NCI-H1048 (cell line): ENCODE measurements around the gene FCER2.
A peak's percentile ranks its signal among the peaks of the same experiment; 100 is the strongest.

Source experiments
- DNase-seq: peaks from one replicate; lab custom pipeline; 2025; lab: John Stamatoyannopoulos, UW

FCER2 gene

DNA sequence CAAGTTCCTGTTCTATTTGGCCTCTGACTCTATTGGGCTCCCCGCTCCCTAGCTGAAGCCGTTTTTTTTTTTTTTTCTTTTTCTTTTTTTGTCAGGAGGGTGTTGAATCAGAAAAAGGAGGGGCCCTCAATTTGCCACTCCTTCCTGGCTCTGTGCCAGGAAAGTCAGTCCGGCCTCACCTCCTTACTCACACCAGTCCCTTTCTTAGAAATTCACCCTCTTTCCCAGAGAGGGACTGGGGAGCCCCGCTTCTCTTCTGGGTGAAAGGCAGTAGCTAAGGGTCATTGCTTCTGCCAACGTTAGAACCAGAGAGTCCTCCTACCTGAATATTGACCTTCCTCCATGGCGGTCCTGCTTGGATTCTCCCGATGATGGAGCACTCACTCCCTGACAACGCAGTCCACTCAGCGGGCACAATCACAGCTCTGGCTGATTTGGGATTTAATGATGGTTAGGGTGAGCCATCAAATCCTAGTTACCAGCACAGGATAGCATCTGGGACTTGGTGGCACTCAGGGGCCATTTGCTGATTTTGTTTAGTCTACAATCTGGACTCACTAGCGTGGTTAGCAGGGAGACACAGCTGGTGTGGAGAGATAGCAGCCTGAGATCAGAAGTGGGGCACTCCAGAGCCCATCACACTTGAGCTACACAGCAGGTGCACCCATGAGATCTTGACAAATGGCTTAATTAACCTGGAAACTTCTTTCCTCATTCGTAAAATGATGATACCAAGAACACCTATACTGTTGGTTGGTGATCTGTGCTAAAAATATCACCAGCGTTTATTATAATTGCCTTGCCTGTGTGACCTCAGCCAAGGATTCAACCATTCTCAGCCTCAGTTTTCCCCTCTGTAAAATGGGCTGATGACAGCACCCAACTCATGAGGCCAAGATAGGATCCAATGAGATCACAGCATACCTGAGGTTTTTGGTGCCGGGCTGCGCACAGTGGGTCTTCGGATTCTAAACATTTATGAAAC lies 2.2 kb downstream of the FCER2 start:
- no peak for DNase-seq

DNA sequence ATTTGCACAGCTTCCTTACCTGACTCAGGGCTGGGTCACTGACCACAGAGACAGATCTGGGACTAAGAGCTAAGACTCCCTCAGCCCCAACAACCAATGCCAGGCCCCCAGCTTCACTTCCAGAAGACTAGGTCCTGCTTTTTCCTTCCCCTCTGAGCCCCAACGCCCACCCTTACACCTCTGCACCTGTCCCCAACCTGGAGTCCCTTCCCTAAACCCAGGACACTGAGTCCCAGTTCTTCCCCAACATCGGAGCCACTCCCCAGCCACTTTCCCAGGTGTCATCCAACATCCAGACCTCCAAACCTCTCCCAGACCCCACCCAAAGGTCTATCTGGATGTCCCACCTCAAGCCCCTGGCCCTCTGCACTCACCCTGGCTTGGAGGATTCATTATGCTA lies 2.9 kb downstream of the FCER2 start:
- DNase-seq, result no peak

DNA sequence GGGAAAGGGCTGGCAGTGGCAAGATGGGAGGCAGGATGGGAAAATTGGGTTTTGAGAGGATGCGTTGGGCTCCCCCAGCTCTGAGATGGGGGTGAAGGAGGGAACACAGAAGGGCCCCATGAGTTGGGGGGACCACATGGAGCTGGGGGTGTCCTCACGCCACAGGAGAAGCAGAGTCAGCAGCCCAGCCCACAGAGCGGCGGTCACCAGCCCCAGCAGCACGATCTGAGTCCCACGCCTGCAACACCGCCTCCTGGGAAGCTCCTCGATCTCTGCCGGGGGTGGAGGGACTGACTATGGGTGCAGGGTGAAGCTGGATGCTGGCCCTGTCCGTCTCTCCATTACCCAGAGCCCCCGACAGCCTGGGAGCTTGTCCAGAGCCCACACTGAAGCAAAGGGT lies 3.3 kb downstream of the FCER2 start:
- no peak for DNase-seq

GRCh38 chr19:7697721-7698287 lies 4.1 kb downstream of the FCER2 start:
- DNase-seq, result no peak

DNA sequence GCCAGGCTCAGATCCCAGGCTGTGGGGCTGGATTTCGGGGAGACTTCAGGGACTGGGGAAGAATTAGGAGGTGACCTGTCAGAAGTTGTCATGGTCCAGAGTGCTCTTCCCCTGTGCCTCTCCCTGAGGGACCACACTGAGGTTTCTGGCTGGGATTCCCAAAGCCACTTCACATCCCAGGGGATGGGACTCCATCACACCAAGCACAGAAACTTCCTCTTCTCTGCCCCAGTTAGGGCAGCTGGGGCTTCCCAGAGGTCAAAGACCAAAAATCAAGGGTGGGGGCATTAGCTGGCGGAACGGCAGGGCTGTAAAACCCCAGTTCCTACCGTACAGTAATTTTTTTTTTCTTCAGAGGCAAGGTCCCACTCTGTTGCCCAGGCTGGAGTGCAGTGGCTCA lies 7.4 kb downstream of the FCER2 start:
- DNase-seq, result no peak

DNA sequence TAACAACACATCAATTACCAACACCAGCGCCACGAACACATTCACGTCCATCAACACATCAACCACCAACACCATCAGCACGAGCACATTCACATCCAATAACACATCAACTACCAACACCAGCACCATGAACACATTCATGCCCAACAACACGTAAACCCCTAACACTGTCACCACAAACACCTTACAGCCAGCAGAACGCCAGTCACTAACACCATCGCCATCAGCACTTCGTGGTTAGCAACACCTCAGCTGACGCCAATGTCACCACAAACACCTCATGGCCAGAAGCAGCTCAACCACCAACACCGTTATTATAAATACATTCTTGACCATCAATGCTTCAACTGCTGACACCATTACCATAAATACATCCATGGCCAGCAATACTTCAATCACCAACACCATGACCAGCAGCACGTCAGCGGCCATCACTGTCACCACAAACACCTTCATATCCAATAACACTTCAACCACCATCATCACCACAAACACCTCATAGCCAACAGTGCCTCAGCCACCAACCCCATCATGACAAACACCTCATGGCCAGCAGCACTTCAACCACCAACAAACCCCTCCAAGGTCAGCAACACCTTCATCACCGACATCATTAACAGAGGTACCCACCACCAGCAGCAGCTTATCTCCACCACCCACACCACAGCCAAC lies 9.4 kb downstream of the FCER2 start:
- DNase-seq, result no peak

DNA sequence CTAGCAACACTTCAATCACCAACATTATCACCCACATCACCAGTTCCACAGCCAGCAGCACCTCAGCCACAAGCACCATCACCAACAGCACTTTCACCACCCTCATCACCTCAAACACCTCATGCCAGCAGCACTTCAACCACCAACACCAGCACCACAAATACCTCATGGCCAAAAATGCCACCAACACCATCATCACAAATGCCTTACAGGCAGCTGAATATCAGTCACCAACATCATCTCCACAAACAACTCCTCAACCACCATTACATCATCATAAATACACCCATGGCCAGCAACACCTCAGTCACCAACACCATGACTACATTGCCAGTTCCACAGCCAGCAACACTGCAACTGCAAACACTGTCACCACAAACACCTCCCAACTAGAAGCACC lies 10.4 kb downstream of the FCER2 start:
- DNase-seq, result no peak

- DNase-seq, result no peak
Measured at GRCh38 chr19:7690779-7691258, 11.1 kb downstream of the FCER2 start.

GRCh38 chr19:7689165-7689564 lies 12.8 kb downstream of the FCER2 start:
- DNase-seq, result no peak

- no peak for DNase-seq
Measured at GRCh38 chr19:7687177-7687576, 14.8 kb downstream of the FCER2 start.

GRCh38 chr19:7685546-7686445 lies 16.1 kb downstream of the FCER2 start:
- no peak for DNase-seq

DNA sequence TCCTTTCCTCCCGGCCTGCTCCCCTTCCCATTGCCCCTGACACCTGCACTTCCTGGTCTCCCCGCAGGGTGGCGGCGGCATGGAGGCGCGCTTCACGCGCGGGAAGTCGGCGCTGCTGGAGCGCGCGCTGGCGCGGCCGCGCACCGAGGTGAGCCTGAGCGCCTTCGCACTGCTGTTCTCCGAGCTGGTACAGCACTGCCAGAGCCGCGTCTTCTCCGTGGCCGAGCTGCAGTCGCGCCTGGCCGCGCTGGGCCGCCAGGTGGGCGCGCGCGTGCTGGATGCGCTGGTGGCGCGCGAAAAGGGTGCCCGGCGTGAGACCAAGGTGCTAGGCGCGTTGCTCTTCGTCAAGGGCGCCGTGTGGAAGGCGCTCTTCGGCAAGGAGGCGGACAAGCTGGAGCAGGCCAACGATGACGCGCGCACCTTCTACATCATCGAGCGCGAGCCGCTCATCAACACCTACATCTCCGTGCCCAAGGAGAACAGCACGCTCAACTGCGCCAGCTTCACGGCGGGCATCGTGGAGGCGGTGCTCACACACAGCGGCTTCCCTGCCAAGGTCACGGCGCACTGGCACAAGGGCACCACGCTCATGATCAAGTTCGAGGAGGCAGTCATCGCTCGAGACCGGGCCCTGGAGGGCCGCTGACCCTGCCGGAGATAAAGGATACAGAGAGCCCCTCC lies 19.6 kb downstream of the FCER2 start:
- DNase-seq, result no peak

- peak; percentile 60 for DNase-seq
Measured at GRCh38 chr19:7681340-7682174, 20.4 kb downstream of the FCER2 start.

DNA sequence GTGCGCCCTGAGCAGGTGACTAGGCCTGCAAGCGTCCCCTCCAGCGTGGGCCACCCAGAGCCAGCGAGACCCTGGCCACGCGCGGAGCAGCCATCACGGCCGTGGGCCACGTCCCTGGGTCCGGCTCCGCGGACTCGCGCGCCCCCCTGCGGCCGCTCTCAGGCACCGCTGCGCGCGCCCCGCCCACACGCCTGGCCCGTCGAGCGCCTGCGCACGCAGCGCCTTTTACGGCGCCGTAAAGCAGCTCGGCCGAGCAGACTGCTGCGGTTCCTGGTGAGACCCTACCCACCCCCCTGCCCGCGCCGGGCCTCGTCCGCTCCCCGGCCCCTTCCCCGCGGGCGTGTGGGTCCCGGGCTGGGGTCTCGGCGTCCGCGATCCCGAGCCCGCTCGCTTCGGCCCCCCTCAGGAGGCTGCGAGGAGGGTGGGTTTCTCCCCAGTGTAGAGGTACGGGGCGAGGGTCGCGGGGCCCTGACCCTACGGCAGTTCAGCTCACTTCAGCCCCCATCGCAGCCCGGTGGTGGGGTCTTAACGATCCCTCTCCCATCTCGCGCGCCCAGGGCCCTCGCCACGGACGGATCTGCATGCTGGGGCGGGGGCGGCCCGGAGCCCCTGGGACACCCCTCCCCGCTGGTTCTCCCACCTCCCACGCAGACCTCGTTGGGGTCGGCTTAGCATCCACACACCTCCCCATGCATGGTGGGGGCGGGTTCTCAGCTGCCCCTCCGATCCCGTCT lies 21.2 kb downstream of the FCER2 start, which contains the start of gene TRAPPC5:
TSS of gene TRAPPC5 (plus strand) at position 228 of the 734 bp plus-strand sequence. CDS start 1,421 bp downstream, outside the sequence.
- peak; percentile 73 for DNase-seq

- no peak for DNase-seq
Measured at GRCh38 chr19:7679771-7680605, 21.9 kb downstream of the FCER2 start.

DNA sequence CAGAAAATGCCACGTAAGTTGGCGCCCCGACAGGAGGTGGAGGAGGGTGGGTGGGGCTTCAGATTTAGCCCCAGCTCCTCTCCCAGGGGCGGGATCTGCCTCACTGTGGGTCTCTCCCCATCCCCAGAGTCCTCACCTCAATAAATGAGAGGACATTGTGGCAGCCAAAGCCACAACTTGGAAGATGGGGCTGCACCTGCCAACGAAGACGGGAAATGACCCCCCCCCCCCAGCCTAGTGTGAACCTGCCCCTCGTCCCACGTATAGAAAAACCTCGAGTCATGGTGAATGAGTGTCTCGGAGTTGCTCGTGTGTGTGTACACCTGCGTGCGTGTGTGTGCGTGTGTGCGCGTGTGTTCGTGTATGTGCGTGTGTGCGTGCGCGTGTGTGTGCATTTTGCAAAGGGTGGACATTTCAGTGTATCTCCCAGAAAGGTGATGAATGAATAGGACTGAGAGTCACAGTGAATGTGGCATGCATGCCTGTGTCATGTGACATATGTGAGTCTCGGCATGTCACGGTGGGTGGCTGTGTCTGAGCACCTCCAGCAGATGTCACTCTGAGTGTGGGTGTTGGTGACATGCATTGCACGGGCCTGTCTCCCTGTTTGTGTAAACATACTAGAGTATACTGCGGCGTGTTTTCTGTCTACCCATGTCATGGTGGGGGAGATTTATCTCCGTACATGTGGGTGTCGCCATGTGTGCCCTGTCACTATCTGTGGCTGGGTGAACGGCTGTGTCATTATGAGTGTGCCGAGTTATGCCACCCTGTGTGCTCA lies 22.8 kb downstream of the FCER2 start:
- no peak for DNase-seq

DNA sequence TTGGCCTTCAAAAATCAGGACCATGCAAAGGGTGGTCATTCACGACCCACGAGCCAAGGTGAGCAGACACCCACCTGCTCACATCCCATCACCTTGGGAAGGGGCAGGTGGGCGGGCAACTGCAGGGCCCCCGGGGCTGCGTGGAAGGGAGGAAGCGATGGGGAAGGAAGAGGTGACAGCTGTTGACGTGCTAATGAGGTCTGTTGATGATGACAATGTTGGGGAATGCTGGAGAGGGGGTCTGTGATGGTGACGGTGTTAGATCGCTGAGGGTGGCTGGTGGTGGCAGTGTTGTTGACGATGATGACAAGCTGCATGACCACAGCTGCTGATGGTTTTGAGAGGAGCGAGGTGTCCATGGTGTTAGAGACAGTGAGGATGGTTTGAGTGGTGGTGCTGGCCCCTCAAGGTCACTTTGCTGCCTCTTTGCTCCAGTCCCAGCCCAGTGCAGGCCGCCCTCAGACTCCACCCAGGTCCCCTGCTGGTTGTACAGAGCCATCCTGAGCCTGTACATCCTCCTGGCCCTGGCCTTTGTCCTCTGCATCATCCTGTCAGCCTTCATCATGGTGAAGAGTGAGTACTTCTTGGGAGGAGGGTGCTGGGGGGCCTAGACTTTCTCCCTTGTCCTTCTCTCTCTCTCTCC lies 24.1 kb downstream of the FCER2 start:
- no peak for DNase-seq
